HG03460 (cell line): Measurements from ENCODE around the gene RPL22L1.
"Not testable (repeated sequence)": the region's sequence is repeated elsewhere in the genome, so short reads cannot be mapped to it uniquely, and the experiment has no call there.

Experiments
- ATAC-seq: cut with Tn5 transposase; IDR thresholded peaks from one replicate; pipeline ENCODE4 v1.9.1; 2021; ENCODE audit not compliant: unreplicated experiment

The RPL22L1 gene

GRCh38 chr3:170869645-170870593 lies at the start of gene RPL22L1:
Gene RPL22L1 (minus strand): TSS chr3:170870195. CDS start chr3:170870167, 28 bp downstream.
- peak; percentile 98 for ATAC-seq

- ATAC-seq: no peak
Measured at GRCh38 chr3:170918715-170919114, 48.7 kb upstream of the RPL22L1 start.

- no peak for ATAC-seq
Measured at GRCh38 chr3:170914690-170915089, 44.7 kb upstream of the RPL22L1 start.

DNA sequence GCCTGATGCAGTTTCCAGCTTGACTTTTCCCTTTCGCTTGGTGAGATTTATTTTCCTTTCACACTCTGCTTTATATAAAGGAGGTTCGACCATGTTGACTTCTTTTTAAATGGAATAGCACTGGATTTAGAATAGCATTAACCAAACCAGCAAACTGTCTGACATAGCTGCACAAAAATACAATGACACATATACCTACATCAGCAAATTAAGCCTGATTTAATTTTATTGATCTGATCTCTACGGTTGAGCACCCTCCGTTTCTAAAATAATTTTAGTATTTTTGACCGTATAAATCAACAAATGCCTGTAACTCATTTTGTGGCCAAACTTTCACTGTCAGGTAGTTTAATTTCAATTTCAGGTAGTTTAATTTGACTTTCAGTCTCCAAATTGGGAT lies 44.2 kb upstream of the RPL22L1 start:
- no peak for ATAC-seq

GRCh38 chr3:170911051-170911450 lies 41.1 kb upstream of the RPL22L1 start:
- ATAC-seq: no peak

GRCh38 chr3:170910542-170910941 lies 40.5 kb upstream of the RPL22L1 start:
- no peak for ATAC-seq

DNA sequence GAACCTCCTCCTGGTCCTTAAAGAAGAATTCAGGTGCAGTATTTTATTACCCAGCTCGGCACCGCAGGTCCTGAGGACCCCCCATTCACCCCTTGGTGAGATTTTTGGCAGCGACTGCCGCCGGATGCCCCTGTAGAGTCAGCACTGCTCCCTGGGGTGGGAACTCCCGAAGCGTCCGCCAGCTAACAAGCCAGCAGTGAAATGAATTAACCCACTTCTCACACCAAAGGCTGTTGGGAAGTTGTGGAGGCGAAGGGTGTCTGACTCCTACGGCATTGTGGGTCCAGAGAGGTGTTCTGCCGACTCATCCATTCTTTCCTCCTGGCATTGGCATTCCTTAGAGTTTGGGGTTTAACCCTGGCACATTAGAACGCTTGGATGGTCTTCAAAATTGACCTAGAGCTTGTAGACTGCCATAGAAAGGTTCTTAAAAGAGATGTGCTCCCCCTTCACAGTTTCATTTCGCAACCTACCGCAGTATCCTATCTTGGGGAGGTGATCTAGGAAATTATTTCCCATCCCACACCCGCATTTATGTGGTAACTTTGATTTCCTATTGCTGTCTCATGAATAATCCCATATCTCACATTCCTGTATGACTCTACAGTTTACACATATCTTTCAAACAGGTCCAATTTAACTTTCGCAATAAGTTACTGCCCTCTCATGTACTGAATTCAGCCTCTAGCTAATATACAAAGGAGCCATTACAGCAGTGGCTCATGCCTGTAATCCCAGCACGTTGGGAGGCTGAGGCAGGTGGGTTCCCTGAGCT lies 39.3 kb upstream of the RPL22L1 start:
- ATAC-seq: no peak

GRCh38 chr3:170908235-170909116 lies 38.5 kb upstream of the RPL22L1 start, which contains the start of gene EIF5A2:
Gene EIF5A2 (minus strand): TSS chr3:170908637. CDS start chr3:170907806, 831 bp downstream.
- peak; percentile 93 for ATAC-seq

- ATAC-seq: no peak
Measured at GRCh38 chr3:170907637-170908234, 37.7 kb upstream of the RPL22L1 start.

- ATAC-seq: no peak
Measured at GRCh38 chr3:170905862-170906261, 35.9 kb upstream of the RPL22L1 start.

GRCh38 chr3:170903123-170903522 lies 33.1 kb upstream of the RPL22L1 start:
- ATAC-seq: no peak

GRCh38 chr3:170899455-170899854 lies 29.5 kb upstream of the RPL22L1 start:
- ATAC-seq: no peak

DNA sequence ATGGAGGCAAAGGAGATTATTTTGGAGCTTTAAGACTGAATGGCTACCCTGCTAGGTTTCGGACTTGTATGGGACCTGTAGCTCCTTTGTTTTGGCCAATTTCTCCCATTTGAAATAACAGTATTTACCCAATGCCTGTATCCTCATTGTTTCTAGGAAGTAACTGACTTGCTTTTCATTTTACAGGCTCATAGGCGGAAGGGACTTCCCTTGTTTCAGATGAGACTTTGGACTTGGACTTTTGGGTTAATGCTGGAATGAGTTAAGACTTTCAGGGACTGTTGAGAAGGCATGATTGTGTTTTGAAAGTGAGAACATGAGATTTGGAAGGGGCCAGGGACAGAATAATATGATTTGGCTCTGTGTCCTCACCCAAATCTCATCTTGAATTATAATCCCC lies 28.0 kb upstream of the RPL22L1 start:
- no peak for ATAC-seq

DNA sequence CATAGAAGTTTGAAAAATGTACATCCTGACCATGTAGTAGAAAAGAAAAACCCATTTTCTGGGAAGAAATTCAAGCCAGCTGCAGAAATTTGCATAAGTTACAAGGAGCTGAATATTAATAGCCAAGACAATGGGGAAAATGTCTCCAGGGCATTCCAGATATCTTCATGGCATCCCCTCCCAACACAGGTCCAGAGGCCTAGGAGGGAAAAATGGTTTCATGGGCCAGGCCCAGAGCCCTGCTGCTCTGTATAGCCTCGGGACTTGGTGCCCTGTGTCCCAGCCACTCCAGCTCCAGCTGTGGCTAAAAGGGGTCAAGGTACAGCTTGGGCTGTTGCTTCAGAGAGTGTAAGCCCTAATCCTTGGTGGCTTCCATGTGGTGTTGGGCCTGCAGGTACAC lies 27.2 kb upstream of the RPL22L1 start:
- ATAC-seq: not testable (repeated sequence)

DNA sequence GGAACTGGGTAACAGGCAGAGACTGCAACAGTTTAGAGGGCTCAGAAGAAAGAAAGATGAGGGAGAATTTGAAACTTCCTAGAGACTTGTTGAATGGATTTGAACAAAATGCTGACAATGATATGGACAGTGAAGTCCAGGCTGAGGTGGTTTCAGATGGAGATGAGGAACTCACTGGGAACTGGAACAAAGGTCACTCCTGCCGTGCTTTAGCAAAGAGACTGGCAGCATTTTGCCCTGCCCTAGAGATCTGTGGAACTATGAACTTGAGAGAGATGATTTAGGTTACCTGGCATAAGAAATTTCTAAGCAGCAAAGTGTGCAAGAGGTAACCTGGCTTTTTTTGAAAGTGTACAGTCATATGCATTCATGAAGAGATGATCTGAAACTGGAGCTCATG lies 26.8 kb upstream of the RPL22L1 start:
- no peak for ATAC-seq

GRCh38 chr3:170896333-170896732 lies 26.3 kb upstream of the RPL22L1 start:
- not testable (repeated sequence) for ATAC-seq

- ATAC-seq: no peak
Measured at GRCh38 chr3:170893895-170894294, 23.9 kb upstream of the RPL22L1 start.

DNA sequence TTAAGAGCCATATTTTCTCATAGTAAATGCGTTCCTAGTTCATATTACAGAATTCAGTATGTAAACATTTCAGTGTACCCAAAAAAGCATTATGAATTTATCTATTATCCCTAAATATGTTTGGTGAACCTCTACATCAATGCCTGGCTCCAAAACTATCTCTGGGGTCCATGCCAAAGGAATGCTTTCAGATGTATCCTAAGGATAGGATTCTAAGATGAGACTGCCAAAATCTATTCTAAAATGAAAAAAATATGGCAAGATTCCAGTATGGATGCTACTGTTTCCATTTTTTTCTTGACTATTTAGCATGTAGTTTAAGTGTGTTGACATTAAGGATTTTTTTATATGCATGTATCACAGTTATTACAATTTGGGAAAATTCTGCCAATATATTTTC lies 19.6 kb upstream of the RPL22L1 start:
- ATAC-seq: no peak

DNA sequence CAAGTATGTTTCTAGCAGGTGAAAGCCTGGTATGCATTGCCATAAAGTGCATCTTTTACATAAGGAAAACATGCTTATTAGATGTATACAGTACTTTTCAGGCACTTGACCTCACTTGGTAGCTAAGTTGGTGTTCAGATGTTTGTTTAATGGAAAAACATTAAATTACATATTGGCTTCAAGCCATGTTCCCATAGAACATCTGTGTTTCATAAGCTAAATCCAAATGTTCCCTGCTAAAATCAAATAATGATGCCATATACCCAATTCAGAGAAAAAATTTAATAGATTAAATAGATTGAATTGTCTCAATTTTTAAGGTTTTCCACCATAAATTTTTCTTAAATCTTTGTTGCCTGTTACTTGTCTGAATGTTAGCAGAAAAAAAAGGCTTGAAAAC lies 19.1 kb upstream of the RPL22L1 start:
- no peak for ATAC-seq
